Activated CD8-positive, alpha-beta memory T cell treated with anti-CD3 and anti-CD28 coated beads, Interleukin-2, amount 10 ng/mL, durations not matched to agents 7 days and 5 days (primary cell): Measurements from ENCODE around the gene RAB40B. TPM values are rescaled to one million over a fixed set of nuclear protein-coding genes. Genes with fewer than 3 reads are reported as not detected.

ENCODE experiments used
- ATAC-seq: fragments of 150-1000 bp; cut with Tn5 transposase; one replicate; pipeline ENCODE4 v1.10.0; 2021; ENCODE audit warnings: moderate library complexity
- CTCF ChIA-PET: fragments of 350-600 bp; sonication (Branson Sonifier 250); formaldehyde crosslinking; loops from one replicate; lab custom pipeline; 2021; ENCODE audit warnings: antibody characterized with exemption; lab: Charles Lee
- DNase-seq: peaks from one replicate; pipeline ENCODE4 v3.0.0-alpha.2; 2020
- H3K27ac Mint-ChIP-seq: one replicate; pipeline ENCODE4 v1.8.0; 2021; ENCODE audit warnings: mild to moderate bottlenecking, mixed read lengths
- H3K27me3 Mint-ChIP-seq: one replicate; pipeline ENCODE4 v1.8.0; 2021; ENCODE audit warnings: mixed read lengths
- H3K36me3 Mint-ChIP-seq: one replicate; pipeline ENCODE4 v1.8.0; 2021; ENCODE audit warnings: mild to moderate bottlenecking, mixed read lengths
- H3K4me1 Mint-ChIP-seq: one replicate; pipeline ENCODE4 v1.8.0; 2021; ENCODE audit warnings: mixed read lengths
- H3K4me3 Mint-ChIP-seq: one replicate; pipeline ENCODE4 v1.8.0; 2021; ENCODE audit warnings: mild to moderate bottlenecking, moderate library complexity, mixed read lengths
- H3K9me3 Mint-ChIP-seq: one replicate; pipeline ENCODE4 v1.8.0; 2022; ENCODE audit warnings: low read depth, mixed read lengths
- microRNA-seq: library from miRNA; unstranded; fragments of <30 nt; microRNA quantifications from one replicate; pipeline ENCODE4 v1.2.0, GENCODE V29; 2022
- total RNA-seq, 2 experiments: library from RNA; stranded (reverse); gene quantifications; one replicate each; pipeline ENCODE4 v1.2.3, GENCODE V29; 2021

Gene RAB40B
- total RNA-seq, 2 experiments from 2014 or later, result 0.47 to 1.4 TPM

DNA sequence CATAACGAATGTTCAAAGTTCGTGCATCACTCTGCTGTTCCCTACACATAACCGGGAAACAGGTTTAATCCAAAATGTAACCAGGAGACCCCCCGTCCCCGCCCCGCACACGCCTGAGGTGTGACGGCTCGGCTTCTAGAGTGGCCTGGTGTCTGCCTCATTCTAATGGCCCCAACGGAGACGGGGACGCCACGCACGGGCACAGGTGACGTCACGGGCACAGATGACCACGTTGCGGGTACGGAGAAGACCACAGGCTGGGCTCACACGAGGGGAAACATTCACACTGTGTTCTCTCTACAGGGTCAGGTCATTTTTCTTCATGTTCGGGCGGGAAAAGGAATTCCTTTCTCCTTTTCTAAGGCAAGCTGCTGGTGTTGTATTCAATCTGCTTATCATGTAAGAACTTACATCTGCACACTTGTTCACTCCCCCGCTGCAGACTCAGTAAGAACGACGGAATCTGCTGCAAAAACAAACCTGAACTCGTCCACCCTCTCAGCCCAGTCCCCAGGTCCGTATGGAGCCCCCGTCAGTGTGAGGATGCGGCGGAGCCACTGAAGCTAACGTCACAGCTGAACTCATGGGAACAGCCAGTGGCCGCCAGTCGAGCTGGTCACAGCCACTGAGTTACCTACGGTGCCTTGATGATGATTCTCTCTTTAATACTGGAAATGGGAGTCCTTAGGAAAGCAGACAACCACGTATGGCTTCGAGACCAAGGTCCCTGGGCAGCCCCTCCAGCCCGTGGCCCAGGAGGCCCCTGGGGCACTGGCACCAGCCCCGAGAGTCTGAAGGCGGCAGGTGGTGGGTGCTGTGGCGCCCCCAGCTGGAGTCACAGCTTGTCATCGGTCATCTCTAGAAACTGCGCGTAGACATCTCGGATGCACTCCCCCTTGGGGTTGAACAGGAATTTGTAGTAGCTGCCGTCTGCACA lies 83.1 kb downstream of the RAB40B start:
- no peak overlapping the region for H3K4me3 Mint-ChIP-seq
- ATAC-seq, result no peak
- no peaks in the 10 kb centered on the region for H3K4me1 Mint-ChIP-seq
- no peaks in the 10 kb centered on the region for H3K9me3 Mint-ChIP-seq
- no peak overlapping the region for H3K27ac Mint-ChIP-seq
- H3K27me3 Mint-ChIP-seq, result no peaks in the 10 kb centered on the region
- no peak for DNase-seq
- CTCF ChIA-PET, result no interaction called here
- H3K36me3 Mint-ChIP-seq, result peaks cover 31% of the 10 kb centered on the region

DNA sequence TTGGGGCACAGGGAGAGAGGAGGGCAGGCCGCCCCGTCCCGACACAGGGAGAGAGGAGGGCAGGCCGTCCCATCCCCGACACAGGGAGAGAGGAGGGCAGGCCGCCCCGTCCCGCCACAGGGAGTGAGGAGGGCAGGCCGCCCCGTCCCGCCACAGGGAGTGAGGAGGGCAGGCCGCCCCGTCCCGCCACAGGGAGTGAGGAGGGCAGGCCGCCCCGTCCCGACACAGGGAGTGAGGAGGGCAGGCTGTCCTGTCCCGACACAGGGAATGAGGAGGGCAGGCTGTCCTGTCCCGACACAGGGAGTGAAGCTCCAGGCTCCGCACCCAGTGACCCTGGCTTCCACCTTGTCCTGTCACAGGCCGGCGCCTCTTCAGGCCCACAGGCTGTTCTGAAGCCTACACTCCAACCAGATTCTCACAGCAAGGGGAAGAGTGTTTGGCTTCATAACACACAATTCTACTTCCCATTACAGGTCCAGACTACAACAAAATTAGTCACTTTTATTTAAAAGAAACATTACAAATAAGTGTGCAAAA lies 84.3 kb downstream of the RAB40B start:
- DNase-seq, result no peak
- ATAC-seq, result no peak
- H3K36me3 Mint-ChIP-seq, result peaks cover 33% of the 10 kb centered on the region
- no peaks in the 10 kb centered on the region for H3K9me3 Mint-ChIP-seq
- no peaks in the 10 kb centered on the region for H3K27me3 Mint-ChIP-seq
- CTCF ChIA-PET, result no interaction called here
- no peak overlapping the region for H3K27ac Mint-ChIP-seq
- no peak overlapping the region for H3K4me3 Mint-ChIP-seq
- no peaks in the 10 kb centered on the region for H3K4me1 Mint-ChIP-seq

DNA sequence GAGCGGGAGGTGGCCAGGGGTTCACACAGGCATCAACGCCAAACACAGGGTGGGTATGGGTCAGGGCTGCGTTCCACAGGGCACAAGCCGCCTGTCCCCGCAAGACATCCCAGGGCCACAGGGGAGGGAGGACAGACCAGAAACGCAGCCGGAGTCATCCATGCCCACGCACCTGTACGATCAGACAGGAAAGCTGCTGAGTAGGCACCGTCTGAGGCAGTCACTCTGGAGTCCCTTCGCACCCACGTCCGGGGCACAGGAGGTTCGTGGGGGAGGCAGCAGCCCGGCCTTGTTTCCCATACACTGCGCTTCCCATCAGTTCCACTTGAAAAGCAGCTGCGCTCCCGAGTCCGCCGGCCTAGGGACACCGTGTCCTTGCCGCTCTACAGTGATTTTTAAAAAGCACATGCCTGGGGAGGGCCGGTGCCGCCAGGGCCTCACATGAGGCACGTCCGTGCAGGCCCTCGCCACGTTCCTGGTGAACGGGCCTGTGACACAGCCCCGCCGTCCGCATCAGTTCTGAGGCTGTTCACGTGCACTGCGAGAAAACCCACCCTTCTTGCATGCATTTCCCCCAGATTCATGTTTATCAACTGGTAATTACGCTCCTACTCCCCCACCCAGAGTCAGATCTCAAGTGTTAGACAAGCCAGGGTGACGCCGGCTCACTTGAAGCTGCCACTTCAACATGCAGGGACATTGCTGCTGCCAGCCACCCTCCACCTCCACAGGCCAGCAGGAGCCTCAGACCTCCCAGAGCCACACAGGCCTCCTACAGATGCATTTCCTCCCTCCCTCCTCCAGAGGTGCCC lies 85.0 kb downstream of the RAB40B start:
- no peaks in the 10 kb centered on the region for H3K27me3 Mint-ChIP-seq
- ATAC-seq (no peak), DNase-seq (no peak)
- no peaks in the 10 kb centered on the region for H3K4me1 Mint-ChIP-seq
- no peak overlapping the region for H3K4me3 Mint-ChIP-seq
- CTCF ChIA-PET, result interaction anchor here (0.6 kb wide), 1 partner anchor 157 kb away, joined by 4 read pairs; no protein-coding TSS in a partner anchor
- H3K9me3 Mint-ChIP-seq, result no peaks in the 10 kb centered on the region
- H3K36me3 Mint-ChIP-seq, result peaks cover 30% of the 10 kb centered on the region
- no peak overlapping the region for H3K27ac Mint-ChIP-seq

DNA sequence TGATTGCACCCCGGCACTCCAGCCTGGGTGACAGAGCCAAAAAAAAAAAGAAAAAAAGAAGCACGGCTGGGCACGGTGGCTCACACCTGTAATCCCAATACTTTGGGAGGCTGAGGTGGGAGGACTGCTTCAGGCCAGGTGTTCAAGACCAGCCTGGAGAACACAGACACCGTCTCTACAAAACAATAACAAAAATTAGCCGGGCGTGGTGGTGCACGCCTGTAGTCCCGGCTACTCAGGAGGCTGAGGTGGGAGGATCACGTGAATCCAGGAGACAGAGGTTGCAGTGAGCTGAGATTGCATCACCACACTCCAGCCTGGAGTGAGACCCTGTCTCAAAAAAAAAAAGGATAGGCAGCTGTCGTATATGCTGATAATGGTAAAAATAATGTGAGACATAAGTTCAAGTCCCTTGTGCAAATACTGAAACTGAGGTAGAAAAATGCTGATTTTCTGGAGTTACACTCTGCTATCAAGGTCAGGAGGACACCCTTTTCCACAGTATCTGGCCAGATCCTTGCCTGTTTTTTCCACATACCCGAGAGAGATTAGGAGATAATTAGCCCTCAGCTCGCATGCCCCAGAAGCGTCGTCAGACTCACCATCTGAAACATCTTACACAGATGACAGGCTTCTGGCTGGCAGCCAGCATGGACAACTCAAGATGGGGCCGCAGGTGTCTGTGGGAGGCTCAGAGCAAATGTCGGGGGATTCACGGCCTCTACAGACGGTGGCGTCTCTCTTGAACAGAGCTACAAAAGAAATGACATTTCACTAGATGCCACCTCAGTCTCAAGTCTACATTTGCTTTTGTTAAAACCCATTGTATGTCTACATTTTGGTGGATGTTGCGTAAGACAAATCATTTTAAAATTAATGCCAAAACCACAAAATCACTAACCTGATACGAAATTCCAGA lies 87.1 kb downstream of the RAB40B start:
- DNase-seq (no peak), ATAC-seq (no peak)
- CTCF ChIA-PET, result no interaction called here
- Mint-ChIP-seq H3K36me3 (peaks cover 29% of the 10 kb centered on the region), H3K4me3 (no peak overlapping the region), H3K4me1 (no peaks in the 10 kb centered on the region), H3K27me3 (no peaks in the 10 kb centered on the region), H3K9me3 (no peaks in the 10 kb centered on the region), H3K27ac (no peak overlapping the region)

DNA sequence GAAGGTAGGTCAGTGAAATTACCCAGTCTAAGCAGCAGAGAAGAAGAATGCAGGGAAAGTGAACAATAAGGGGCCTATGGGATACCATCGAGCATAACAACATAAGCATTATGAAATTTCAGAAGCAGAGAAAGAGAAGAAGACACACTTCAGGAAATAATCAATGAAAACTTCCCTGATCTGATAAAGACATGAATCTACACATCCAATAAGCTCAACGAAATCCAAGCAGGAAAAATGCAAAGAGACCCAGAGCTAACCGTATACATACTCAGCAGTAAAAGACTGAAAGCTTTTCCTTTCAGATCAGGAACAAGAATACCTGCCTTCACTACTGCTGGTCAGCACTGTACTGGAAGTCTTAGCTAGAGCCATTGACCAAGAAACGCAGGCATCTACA lies 88.8 kb downstream of the RAB40B start:
- Mint-ChIP-seq H3K4me3 (no peak overlapping the region), H3K27me3 (no peaks in the 10 kb centered on the region), H3K36me3 (peaks cover 32% of the 10 kb centered on the region), H3K9me3 (no peaks in the 10 kb centered on the region), H3K4me1 (no peaks in the 10 kb centered on the region), H3K27ac (no peak overlapping the region)
- ATAC-seq (no peak), DNase-seq (no peak)
- CTCF ChIA-PET, result interaction anchor here (0.6 kb wide), 1 partner anchor 50 kb away, joined by 3 read pairs; no protein-coding TSS in a partner anchor

DNA sequence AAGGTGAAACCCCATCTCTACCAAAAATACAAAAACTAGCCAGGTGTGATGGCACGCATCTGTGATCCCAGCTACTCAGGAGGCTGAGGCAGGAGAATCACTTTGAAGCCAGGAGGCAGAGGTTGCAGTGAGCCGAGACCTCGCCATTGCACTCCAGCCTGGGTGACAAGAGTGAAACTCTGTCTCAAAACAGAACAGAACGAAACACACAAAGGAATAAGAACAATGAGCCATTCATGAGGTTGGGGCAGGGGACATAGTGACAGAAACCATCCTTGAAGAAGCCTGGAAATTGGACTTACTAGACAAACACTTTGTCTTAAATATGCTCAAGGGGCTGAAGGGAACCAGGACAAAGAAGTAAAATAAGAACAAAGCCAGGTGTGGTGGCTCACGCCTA lies 89.7 kb downstream of the RAB40B start:
- DNase-seq (no peak), ATAC-seq (no peak)
- Mint-ChIP-seq H3K27me3 (no peaks in the 10 kb centered on the region), H3K4me3 (no peak overlapping the region), H3K27ac (peak overlapping the region; percentile 50), H3K9me3 (no peaks in the 10 kb centered on the region), H3K4me1 (peaks cover 4% of the 10 kb centered on the region), H3K36me3 (peaks cover 39% of the 10 kb centered on the region)
- CTCF ChIA-PET, result no interaction called here

DNA sequence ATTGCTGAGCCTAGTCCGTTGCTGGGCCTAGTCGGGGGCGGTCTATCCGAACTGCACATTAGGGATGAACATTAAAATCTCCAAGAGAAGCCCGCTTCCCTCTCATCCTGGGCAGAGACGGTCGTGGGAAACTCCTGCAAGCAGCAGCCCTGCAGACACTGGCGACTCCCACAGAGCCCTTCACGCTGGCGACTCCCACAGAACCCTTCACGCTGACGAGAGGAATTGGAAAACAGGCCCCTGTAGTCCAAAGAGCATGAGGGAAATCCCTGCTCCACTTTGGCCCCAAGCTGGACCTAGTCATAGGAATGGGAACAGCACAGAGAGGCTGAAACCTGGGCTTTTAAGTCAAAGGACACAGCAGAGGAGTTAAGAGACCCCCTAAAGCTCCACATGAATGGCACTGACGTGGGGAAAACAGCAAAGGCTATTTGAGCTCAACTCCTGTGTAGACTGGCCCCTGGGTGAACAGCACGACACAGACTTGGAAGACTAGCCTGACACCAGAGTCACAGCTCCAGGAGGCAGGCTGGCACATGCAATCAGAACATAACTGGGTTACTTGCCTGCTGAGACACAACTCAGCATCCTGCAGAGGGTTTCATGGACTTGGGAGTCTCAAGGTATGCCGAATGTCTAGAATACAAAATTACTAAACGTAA lies 92.4 kb downstream of the RAB40B start:
- ATAC-seq (no peak), DNase-seq (no peak)
- Mint-ChIP-seq H3K27me3 (no peaks in the 10 kb centered on the region), H3K36me3 (peaks cover 56% of the 10 kb centered on the region), H3K4me1 (peaks cover 15% of the 10 kb centered on the region), H3K27ac (no peak overlapping the region), H3K9me3 (no peaks in the 10 kb centered on the region), H3K4me3 (no peak overlapping the region)
- CTCF ChIA-PET, result no interaction called here

Small RNA genes lying within 50 kb of the gene (microRNA-seq; reads per million reads assigned to microRNA genes)
- 1.7 reads per million for gene MIR4525

Other genes with a start within 250 kb of the RAB40B start
- gene CYBC1, start 247.9 kb downstream of the RAB40B start, total RNA-seq, result 100 to 1,000 TPM; 269 to 378 TPM
- 100 to 1,000 TPM; 114 TPM for gene NARF, start 240.0 kb downstream of the RAB40B start, total RNA-seq
- gene FOXK2, start 179.0 kb downstream of the RAB40B start, total RNA-seq, result 10 to 100 TPM; 81.7 to 85.1 TPM
- 10 to 100 TPM; 37.0 to 41.4 TPM for gene WDR45B, start 50.3 kb downstream of the RAB40B start, total RNA-seq
- 10 to 100 TPM; 34.8 to 35.3 TPM for gene FN3KRP, start 18.0 kb upstream of the RAB40B start, total RNA-seq
- 1 to 10 TPM; 1.2 to 2.7 TPM for gene FN3K, start 36.9 kb upstream of the RAB40B start, total RNA-seq
- 100 to 1,000 TPM; 105 to 157 TPM for gene TBCD, start 53.4 kb upstream of the RAB40B start, total RNA-seq
- gene ZNF750, start 141.3 kb upstream of the RAB40B start, total RNA-seq, result not detected